GM23248 (cell line): ENCODE measurements around the gene PDCD4. TPM values are rescaled to one million over a fixed set of nuclear protein-coding genes. Genes with fewer than 3 reads are reported as not detected.

Experiments used
- DNase-seq: peaks from one replicate; pipeline ENCODE4 v3.0.0-alpha.2; 2015
- H2AFZ ChIP-seq: fragments of 200-600 bp; sonication (generic); 2 replicates; pipeline ENCODE4 v1.6.1; 2016; ENCODE audit warnings: antibody characterized with exemption
- H3F3A ChIP-seq: fragments of 200-600 bp; sonication (generic); 2 replicates; pipeline ENCODE4 v1.6.1; 2016; ENCODE audit warnings: mild to moderate bottlenecking, antibody characterized with exemption, mixed run types; ENCODE audit not compliant: insufficient read depth
- H3K27ac ChIP-seq: fragments of 200-600 bp; sonication (generic); 2 replicates; pipeline ENCODE4 v1.5.1; 2016; ENCODE audit warnings: mild to moderate bottlenecking
- H3K27me3 ChIP-seq: fragments of 200-600 bp; sonication (generic); replicated peaks from 2 replicates; pipeline ENCODE4 v1.6.1; 2016; ENCODE audit warnings: mild to moderate bottlenecking; ENCODE audit not compliant: insufficient read depth
- H3K36me3 ChIP-seq: fragments of 200-600 bp; sonication (generic); 2 replicates; pipeline ENCODE4 v1.6.1; 2016; ENCODE audit warnings: low read depth, mild to moderate bottlenecking
- H3K4me1 ChIP-seq: fragments of 200-600 bp; sonication (generic); 2 replicates; pipeline ENCODE4 v1.6.1; 2016; ENCODE audit warnings: mild to moderate bottlenecking; ENCODE audit not compliant: insufficient read depth
- H3K4me2 ChIP-seq: fragments of 200-600 bp; sonication (generic); one replicate; pipeline ENCODE4 v1.6.1; 2016; ENCODE audit warnings: mild to moderate bottlenecking; ENCODE audit not compliant: unreplicated experiment
- H3K4me3 ChIP-seq: fragments of 200-600 bp; sonication (generic); 2 replicates; pipeline ENCODE4 v1.5.1; 2016; ENCODE audit warnings: mild to moderate bottlenecking
- H3K79me2 ChIP-seq: fragments of 200-600 bp; sonication (generic); 2 replicates; pipeline ENCODE4 v1.6.1; 2016; ENCODE audit warnings: mild to moderate bottlenecking; ENCODE audit not compliant: insufficient read depth
- H3K9ac ChIP-seq: fragments of 200-600 bp; sonication (generic); 2 replicates; pipeline ENCODE4 v1.6.1; 2016; ENCODE audit warnings: mild to moderate bottlenecking
- H3K9me2 ChIP-seq: fragments of 200-600 bp; sonication (generic); 2 replicates; pipeline ENCODE4 v1.6.1; 2016; ENCODE audit warnings: mixed run types, mild to moderate bottlenecking, moderate library complexity; ENCODE audit not compliant: insufficient read depth
- H3K9me3 ChIP-seq: fragments of 200-600 bp; sonication (generic); one replicate; pipeline ENCODE4 v1.6.1; 2017; ENCODE audit warnings: low read depth
- H4K20me1 ChIP-seq: fragments of 200-600 bp; sonication (generic); 2 replicates; pipeline ENCODE4 v1.6.0; 2016; ENCODE audit not compliant: insufficient read depth
- EZH2 ChIP-seq: fragments of 200-600 bp; sonication (generic); IDR thresholded peaks from 2 replicates; pipeline ENCODE4 v1.6.1; 2018; ENCODE audit warnings: antibody characterized with exemption, mild to moderate bottlenecking; ENCODE audit not compliant: insufficient read depth, poor library complexity, severe bottlenecking
- EZH2phosphoT487 ChIP-seq: fragments of 200-600 bp; sonication (generic); IDR thresholded peaks from 2 replicates; pipeline ENCODE4 v1.6.1; 2018; ENCODE audit warnings: antibody characterized with exemption, moderate library complexity, mild to moderate bottlenecking, low read depth; ENCODE audit not compliant: insufficient read depth
- WGBS, 2 experiments: methylation state at CpG; one replicate each; pipeline ENCODE4 v1.1.6; 2015 to 2017; ENCODE audit warnings: low lambda C conversion rate in 2 of 2, low coverage in 1 of 2; ENCODE audit errors: missing lambda C conversion rate in 2 of 2; 5-methylcytosine and 5-hydroxymethylcytosine counted together
- in situ Hi-C: fragments of 300-500 bp; cut with MboI; formaldehyde crosslinking; loops from 2 replicates; pipeline ENCODE4 v1.15.0; 2020
- polyA plus RNA-seq: library from polyadenylated mRNA; unstranded; fragments of >200 nt; fragmentation: Nextera tagmentation; extraction: Ambion mirVana; gene quantifications from 2 replicates; pipeline ENCODE4 v1.2.1, GENCODE V29; 2016
- total RNA-seq: library from RNA; depleted of rRNA; stranded (reverse); fragments of >200 nt; shearing (Covaris generic); gene quantifications from 2 replicates; pipeline ENCODE4 v1.2.3, GENCODE V29; 2014

The PDCD4 gene
- total and polyA plus RNA-seq, 2 experiments from 2014 or later: 49.9 to 175 TPM

DNA sequence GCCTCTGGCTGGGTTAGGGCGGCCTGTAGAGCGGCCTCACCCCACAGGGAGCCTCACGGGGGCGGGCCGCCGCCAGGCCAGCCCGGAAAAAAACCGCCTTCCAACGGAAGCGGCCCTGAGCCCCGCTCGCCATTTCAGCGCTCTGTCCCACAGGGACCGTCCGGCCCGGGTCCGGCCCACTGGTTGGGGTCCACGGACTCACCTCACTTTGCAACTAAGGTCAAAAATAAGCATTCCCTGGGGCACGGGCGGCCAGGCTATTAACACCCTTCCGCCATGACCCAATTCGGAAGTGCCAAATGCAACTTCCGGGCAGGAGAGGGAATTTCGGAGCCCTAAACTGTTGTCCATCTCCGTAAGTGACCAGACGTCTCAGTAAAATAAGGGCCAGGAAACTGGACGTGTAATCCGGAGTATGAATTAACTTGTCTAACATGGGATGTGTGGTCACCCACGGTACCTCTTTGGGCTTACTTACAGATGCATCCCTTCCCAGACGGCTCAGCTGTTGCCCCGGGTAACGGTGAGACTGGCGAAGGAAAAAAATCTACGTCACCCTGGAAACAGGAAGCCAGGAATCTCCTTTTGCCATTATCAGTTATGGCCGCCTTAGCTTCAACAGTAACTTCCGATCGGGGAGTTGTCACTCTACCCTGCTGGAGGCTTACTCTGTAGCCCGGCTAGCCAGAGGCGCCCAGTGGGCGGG is 47.1 kb downstream of the PDCD4 start, which contains the start of gene BBIP1:
TSS of gene BBIP1 (minus strand) at position 538 of the 706 bp plus-strand sequence. CDS start 1,023 bp downstream, outside the sequence.
- Histone ChIP-seq H3K27me3 (no peaks in the 10 kb centered on the region), H3K4me3 (peak within 1 kb of the TSS; percentile 87), H4K20me1 (0 out of 2 replicates have a peak, but pooled peaks cover 10% of the 10 kb centered on the region), H3K36me3 (no peaks in the 10 kb centered on the region), H3F3A (peaks cover 36% of the 10 kb centered on the region), H3K79me2 (peaks cover 39% of the 10 kb centered on the region), H3K9me3 (no peaks in the 10 kb centered on the region), H3K4me1 (peaks cover 64% of the 10 kb centered on the region), H3K9ac (peak within 1 kb of the TSS; percentile 97), H2AFZ (peak within 1 kb of the TSS; percentile 86), H3K27ac (peak within 1 kb of the TSS; percentile 99), H3K9me2 (no peaks in the 10 kb centered on the region), H3K4me2 (peak within 1 kb of the TSS; percentile 93)
- TF ChIP-seq EZH2phosphoT487: no peak
- no peak for TF ChIP-seq EZH2
- in situ Hi-C loops: no loop called here
- peak; percentile 100 for DNase-seq
- WGBS, 2 experiments: 1% methylated on average over 34 to 40 of the region's 40 CpGs

DNA sequence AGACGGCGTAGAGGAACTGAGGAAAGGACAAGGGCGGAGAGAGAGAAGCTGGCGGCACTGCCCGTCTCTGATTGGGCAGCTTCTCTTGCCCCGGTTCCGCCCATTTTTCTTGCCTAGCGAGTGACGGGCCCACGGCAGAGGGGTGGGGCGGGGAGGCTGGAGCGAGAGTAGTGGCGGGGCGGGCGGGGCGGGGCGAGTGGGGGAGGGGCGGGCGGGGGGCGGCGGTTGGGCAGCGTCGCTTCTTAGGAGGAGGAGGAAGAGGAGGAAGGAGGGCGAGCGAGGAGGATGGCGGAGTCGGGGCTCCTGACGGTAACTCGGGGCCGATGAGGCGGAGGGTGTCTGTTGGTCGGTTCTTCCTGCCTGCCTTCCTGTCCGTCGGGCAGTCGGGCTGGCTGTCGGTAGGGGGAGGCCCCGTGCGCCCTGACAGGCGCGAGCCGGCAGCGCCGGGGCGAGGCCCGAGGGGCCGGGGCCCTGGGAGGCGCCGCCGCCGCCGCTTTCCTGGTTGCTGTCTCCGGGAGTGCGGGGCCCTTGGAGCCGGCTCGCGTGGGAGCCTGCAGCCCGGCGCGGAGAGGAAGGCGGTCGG is 47.7 kb downstream of the PDCD4 start, which contains the start of gene SHOC2:
TSS of gene SHOC2 (plus strand) at position 256 of the 583 bp plus-strand sequence. CDS start 44,755 bp downstream, outside the sequence.
- Histone ChIP-seq H3F3A (peaks cover 30% of the 10 kb centered on the region), H3K9me3 (no peaks in the 10 kb centered on the region), H3K4me3 (peak within 1 kb of the TSS; percentile 87), H3K9ac (peak within 1 kb of the TSS; percentile 97), H3K27me3 (no peaks in the 10 kb centered on the region), H3K79me2 (peaks cover 46% of the 10 kb centered on the region), H3K27ac (peak within 1 kb of the TSS; percentile 99), H3K36me3 (no peaks in the 10 kb centered on the region), H3K4me2 (peak within 1 kb of the TSS; percentile 93), H3K9me2 (no peaks in the 10 kb centered on the region), H3K4me1 (peaks cover 62% of the 10 kb centered on the region), H4K20me1 (0 out of 2 replicates have a peak, but pooled peaks cover 10% of the 10 kb centered on the region), H2AFZ (peak within 1 kb of the TSS; percentile 86)
- TF ChIP-seq EZH2 (no peak), EZH2phosphoT487 (no peak)
- in situ Hi-C loops: no loop called here
- WGBS, 2 experiments: 0 to 1% methylated on average over 13 to 54 of the region's 61 CpGs
- peak; percentile 88 for DNase-seq

DNA sequence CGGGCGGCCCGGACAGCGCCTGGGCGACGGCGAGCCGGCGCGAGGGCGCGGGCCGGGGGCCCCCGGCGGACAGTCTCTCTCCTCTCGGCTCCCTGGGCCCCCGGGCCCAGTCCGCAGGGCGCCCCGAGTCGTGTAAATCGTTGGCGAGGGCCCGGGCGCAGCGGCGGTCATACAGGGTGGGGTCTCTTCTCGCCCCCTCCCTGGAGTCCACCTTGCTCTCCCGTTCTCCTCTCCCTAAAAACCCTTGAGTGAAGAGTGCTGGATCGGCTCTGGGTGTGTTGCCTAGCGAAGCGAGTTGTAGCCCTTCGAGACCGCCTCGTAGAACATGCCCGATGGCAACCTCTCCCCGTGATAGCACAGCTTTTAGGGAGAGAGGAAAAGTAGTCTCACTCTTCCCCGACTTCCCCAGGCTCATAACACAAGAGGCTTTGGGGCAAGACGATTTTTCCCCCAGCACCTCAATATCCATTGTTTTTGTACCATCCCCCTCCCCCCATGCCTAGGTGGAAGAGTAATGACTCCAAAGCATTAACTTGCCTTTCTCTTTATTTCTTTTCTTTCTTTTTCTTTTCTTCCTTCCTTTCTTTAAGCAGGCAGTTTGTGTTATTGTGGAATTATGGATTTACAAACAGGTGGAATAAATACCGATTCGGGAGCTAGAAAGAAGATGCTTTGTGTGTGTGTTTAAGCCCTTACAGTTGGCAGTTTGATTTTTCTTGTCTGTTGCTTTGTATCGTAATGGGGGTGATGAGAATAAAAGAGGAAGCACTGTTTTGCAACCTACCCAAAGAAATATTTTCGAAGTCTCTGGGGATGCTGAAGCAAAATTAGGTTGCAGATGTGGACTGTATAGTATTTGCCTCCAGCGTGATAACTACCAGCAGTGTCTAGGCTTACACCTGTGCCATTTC is 48.5 kb downstream of the PDCD4 start:
- H3K36me3 ChIP-seq: no peaks in the 10 kb centered on the region
- DNase-seq: peak; percentile 63
- in situ Hi-C loops: no loop called here
- TF ChIP-seq EZH2phosphoT487: no peak
- no peak for TF ChIP-seq EZH2
- no peaks in the 10 kb centered on the region for H3K9me2 ChIP-seq
- peaks cover 28% of the 10 kb centered on the region for H3F3A ChIP-seq
- no peaks in the 10 kb centered on the region for H3K27me3 ChIP-seq
- H3K79me2 ChIP-seq: peaks cover 54% of the 10 kb centered on the region
- H3K4me3 ChIP-seq: peak overlapping the region; percentile 84
- 0 out of 2 replicates have a peak, but pooled peaks cover 10% of the 10 kb centered on the region for H4K20me1 ChIP-seq
- peak overlapping the region; percentile 82 for H3K27ac ChIP-seq
- peaks cover 55% of the 10 kb centered on the region for H3K4me1 ChIP-seq
- peak overlapping the region; percentile 60 for H2AFZ ChIP-seq
- peak overlapping the region; percentile 93 for H3K4me2 ChIP-seq
- 1% methylated on average over 20 to 28 of the region's 44 CpGs for WGBS, 2 experiments
- H3K9ac ChIP-seq: peak overlapping the region; percentile 92
- no peaks in the 10 kb centered on the region for H3K9me3 ChIP-seq
